ENCODE data around the gene PRAC1.

Gene PRAC1

DNA sequence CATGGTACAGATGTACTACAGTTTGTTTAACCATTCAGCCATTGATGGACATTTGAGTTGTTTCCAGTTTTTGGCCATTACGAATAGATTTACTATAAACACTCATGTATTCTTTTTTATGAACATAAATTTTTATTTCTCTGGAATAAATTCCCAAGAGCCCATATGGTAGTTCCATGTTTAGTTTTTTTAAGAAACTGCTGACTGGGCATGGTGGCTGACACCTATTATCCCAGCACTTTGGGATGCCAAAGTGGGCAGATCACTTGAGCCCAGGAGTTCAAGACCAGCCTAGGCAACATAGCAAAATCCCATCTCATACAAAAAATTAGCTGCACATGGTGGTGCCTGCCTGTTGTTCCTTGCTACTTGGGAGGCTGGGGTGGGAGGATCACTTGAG is 30.3 kb downstream of the PRAC1 start:
- no peak for DNase-seq

DNA sequence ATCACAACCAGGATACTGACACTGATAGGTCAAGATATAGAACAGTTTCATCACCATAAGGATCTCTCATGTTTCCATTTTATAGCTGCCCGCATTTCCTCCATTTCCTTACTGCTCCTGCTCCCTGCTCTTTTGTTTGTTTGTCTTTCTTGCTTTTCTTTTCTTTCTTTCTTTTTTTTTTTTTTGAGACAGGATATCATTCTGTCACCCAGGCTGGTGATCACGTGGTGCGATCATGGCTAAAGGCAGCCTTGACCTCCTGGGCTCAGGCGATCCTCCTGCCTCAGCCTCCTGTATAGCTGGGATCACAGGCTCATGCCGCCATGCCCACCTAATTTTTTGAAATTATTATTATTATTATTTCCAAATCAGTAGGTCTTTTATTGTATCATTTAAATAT is 31.7 kb downstream of the PRAC1 start:
- no peak for DNase-seq

DNA sequence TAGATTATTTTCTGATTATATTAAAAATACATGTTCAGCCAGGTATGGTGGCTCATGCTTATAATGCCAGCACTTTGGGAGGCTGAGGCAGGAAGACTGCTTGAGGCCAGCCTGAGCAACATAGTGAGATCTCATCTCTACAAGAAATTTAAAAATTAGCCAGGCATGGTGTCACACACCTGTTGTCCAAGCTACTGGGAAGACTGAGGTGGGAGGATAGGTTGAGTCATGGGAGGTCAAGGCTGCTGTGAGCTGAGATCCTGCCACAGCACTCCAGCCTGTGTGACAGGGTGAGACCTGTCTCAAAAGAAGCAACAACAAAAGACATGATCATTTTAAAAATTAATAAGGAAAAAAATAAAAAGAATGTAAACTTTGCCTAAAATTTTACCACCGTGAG is 40.7 kb downstream of the PRAC1 start:
- DNase-seq, result no peak

GRCh38 chr17:48679385-48680096 is 42.8 kb downstream of the PRAC1 start:
- no peak for DNase-seq

- peak; percentile 51 to 71 for DNase-seq
Observed at GRCh38 chr17:48678141-48678971, 44.0 kb downstream of the PRAC1 start.

DNA sequence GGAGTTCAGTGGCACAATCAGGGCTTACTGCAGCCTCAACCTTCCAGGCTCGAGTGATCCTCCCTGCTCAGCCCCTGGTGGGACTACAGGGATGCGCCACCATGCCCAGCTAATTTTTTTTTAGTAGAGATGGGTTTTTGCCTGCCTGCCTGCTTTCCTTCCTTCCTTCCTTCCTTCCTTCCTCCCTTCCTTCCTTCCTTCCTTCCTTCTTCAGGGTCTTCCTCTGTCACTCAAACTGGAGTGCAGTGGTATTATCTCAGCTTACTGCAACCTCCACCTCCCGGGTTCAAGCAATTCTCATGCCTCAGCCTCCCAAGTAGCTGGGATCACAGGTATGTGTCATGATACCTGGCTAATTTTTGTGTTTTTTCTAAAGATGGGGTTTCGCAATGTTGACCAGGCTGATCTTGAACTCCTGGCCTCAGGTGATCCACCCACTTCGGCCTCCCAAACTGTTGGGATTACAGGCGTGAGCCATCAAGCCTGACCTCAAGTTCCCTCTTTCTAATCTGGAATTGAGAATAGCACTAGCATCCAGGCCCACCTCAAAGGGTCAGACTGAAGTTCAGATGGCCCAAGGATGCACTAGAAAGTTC is 45.3 kb downstream of the PRAC1 start:
- no peak for DNase-seq

GRCh38 chr17:48672340-48672739 is 50.0 kb downstream of the PRAC1 start:
- DNase-seq, result no peak

Measured in stimulated activated CD4-positive, alpha-beta T cell treated with anti-CD3 and anti-CD28 coated beads, Interleukin-4, amount 100 ng/mL, for 4 hours (primary cell).